Lower lobe of right lung (tissue), 2 donors: ENCODE data around the gene MXI1. TPM values are rescaled to one million over a fixed set of nuclear protein-coding genes. Genes with fewer than 3 reads are reported as not detected.

Experiments used
- ATAC-seq, 2 donors: fragments of 200-7000 bp; cut with Tn5 transposase; one replicate each; pipeline ENCODE4 v1.9.1; 2020 to 2022; ENCODE audit warnings: mild to moderate bottlenecking in 2 of 2, moderate library complexity in 2 of 2
- DNase-seq: peaks from one replicate; pipeline ENCODE4 v3.0.0-alpha.2; 2020
- H3K27ac ChIP-seq: fragments of 200-600 bp; one replicate; pipeline ENCODE4 v1.8.0; 2022
- H3K27me3 ChIP-seq: fragments of 200-600 bp; one replicate; pipeline ENCODE4 v1.8.0; 2022; ENCODE audit warnings: low read depth
- H3K36me3 ChIP-seq: fragments of 200-600 bp; one replicate; pipeline ENCODE4 v1.8.0; 2022; ENCODE audit warnings: mild to moderate bottlenecking
- H3K4me1 ChIP-seq: fragments of 200-600 bp; one replicate; pipeline ENCODE4 v1.8.0; 2022
- H3K4me3 ChIP-seq: fragments of 200-600 bp; one replicate; pipeline ENCODE4 v1.8.0; 2022; ENCODE audit warnings: mild to moderate bottlenecking
- H3K9me3 ChIP-seq: fragments of 200-600 bp; one replicate; pipeline ENCODE4 v1.8.0; 2022
- CTCF ChIP-seq: fragments of 200-600 bp; IDR thresholded peaks from one replicate; pipeline ENCODE4 v1.8.0; 2022; ENCODE audit warnings: antibody characterized with exemption, mild to moderate bottlenecking
- intact Hi-C: fragments of 100-400 bp; cut with DNase I; formaldehyde crosslinking; loops from one replicate; pipeline ENCODE4 v1.11.0; 2022
- total RNA-seq: library from RNA; stranded (reverse); fragmentation: NEBNext Ultra II Directional; extraction: Animal tissue kit (Norgen Biotek cat#: 25700); gene quantifications from one replicate; pipeline ENCODE4 v1.2.1, GENCODE V29; 2021
- donor health status: DM: no; HTN: yes; CAD: no; lungs with severe emphysema.

Gene MXI1
- total RNA-seq, 1 donor from 2014 or later: 33.3 TPM

GRCh38 chr10:110237894-110238480 is 30.6 kb downstream of the MXI1 start:
- Histone ChIP-seq H3K9me3 (no peaks in the 10 kb centered on the region), H3K4me1 (no peaks in the 10 kb centered on the region), H3K36me3 (no peaks in the 10 kb centered on the region), H3K27me3 (no peaks in the 10 kb centered on the region), H3K27ac (no peak overlapping the region), H3K4me3 (no peak overlapping the region)
- no peak for TF ChIP-seq CTCF
- no peak for ATAC-seq
- no peak for DNase-seq
- intact Hi-C loops: no loop called here

GRCh38 chr10:110239892-110240291 is 32.5 kb downstream of the MXI1 start:
- no peak overlapping the region for H3K27ac ChIP-seq
- no peak overlapping the region for H3K4me3 ChIP-seq
- peaks cover under 1% of the 10 kb centered on the region for H3K36me3 ChIP-seq
- no peaks in the 10 kb centered on the region for H3K4me1 ChIP-seq
- no peak for ATAC-seq
- intact Hi-C loops: no loop called here
- TF ChIP-seq CTCF: no peak
- no peaks in the 10 kb centered on the region for H3K9me3 ChIP-seq
- no peaks in the 10 kb centered on the region for H3K27me3 ChIP-seq
- no peak for DNase-seq

GRCh38 chr10:110241407-110241806 is 34.0 kb downstream of the MXI1 start:
- ATAC-seq: no peak
- TF ChIP-seq CTCF: no peak

GRCh38 chr10:110241841-110242240 is 34.4 kb downstream of the MXI1 start:
- no peak for DNase-seq
- no peak overlapping the region for H3K4me3 ChIP-seq
- peaks cover 7% of the 10 kb centered on the region for H3K36me3 ChIP-seq
- intact Hi-C loops: no loop called here
- no peaks in the 10 kb centered on the region for H3K4me1 ChIP-seq
- no peak overlapping the region for H3K27ac ChIP-seq
- H3K27me3 ChIP-seq: no peaks in the 10 kb centered on the region
- no peak for ATAC-seq
- no peak for TF ChIP-seq CTCF
- no peaks in the 10 kb centered on the region for H3K9me3 ChIP-seq

More at GRCh38 chr10:110241407-110241806, 34.0 kb downstream of the MXI1 start:
- intact Hi-C loops: no loop called here
- Histone ChIP-seq H3K36me3 (peaks cover 7% of the 10 kb centered on the region), H3K4me1 (no peaks in the 10 kb centered on the region), H3K9me3 (no peaks in the 10 kb centered on the region), H3K4me3 (no peak overlapping the region), H3K27ac (no peak overlapping the region), H3K27me3 (no peaks in the 10 kb centered on the region)
- no peak for DNase-seq

- peaks cover 7% of the 10 kb centered on the region for H3K36me3 ChIP-seq
- H3K4me3 ChIP-seq: no peak overlapping the region
- H3K4me1 ChIP-seq: no peaks in the 10 kb centered on the region
- no peak overlapping the region for H3K27ac ChIP-seq
- no peak for DNase-seq
- TF ChIP-seq CTCF: no peak
- H3K9me3 ChIP-seq: no peaks in the 10 kb centered on the region
- intact Hi-C loops: no loop called here
- no peak for ATAC-seq
- no peaks in the 10 kb centered on the region for H3K27me3 ChIP-seq
Observed at GRCh38 chr10:110242511-110242910, 35.1 kb downstream of the MXI1 start.
